Endometrial microvascular endothelial cells (primary cell): ENCODE measurements around the gene FARSA. TPM values are rescaled to one million over a fixed set of nuclear protein-coding genes. Genes with fewer than 3 reads are reported as not detected.
"Not testable (repeated sequence)": the region's sequence is repeated elsewhere in the genome, so short reads cannot be mapped to it uniquely, and the experiment has no call there.

Experiments
- in situ Hi-C: cut with HindIII; loops from 2 replicates; pipeline ENCODE4 v1.10.0; 2017; ENCODE audit warnings: low sequenced_read_pairs, low pct_unique_long_range_greater_than_20kb; ENCODE audit errors: inconsistent ontology term
- total RNA-seq: library from RNA; depleted of rRNA; stranded (reverse); fragments of >200 nt; gene quantifications from one replicate; pipeline ENCODE4 v1.2.3, GENCODE V29; 2015; ENCODE audit errors: inconsistent ontology term

The FARSA gene
- total RNA-seq, 1 donor from 2014 or later, result 91.9 TPM

DNA sequence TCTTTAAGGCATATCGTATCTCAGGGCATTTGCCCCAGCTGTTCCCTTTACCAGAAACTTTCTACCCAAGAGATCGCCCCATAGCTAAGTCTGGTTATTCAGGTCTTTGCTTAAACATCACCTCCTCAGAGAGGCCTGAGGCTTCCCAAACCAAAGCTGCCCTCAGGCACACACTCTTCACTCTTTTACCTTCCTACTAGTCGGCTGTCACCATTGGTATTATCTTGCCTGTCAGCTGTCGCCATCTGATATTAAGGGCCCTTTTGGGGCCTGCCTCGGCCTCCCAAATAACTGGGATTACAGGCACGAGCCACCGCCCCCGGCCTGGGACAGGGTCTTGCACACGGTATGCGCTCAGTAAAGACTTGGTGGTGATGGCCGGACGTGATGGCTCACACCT lies 22.5 kb upstream of the FARSA start:
- in situ Hi-C loops, result no loop called here

DNA sequence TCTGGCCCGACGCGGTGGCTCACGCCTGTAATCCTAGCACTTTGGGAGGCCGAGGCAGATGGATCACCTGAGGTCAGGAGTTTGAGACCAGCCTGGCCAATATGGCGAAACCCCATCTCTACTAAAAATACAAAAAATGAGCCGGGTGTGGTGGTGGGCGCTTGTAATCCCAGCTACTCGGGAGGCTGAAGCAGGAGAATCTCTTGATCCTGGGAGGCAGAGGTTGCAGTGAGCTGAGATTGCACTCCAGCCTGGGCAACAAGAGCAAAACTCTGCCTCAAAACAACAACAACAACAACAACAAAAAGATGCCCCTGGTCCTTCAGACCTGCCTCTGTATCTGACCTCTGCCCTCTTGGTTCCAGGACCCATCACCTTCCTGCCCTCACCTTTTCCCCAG lies 22.1 kb upstream of the FARSA start:
- in situ Hi-C loops, result not testable (repeated sequence)

DNA sequence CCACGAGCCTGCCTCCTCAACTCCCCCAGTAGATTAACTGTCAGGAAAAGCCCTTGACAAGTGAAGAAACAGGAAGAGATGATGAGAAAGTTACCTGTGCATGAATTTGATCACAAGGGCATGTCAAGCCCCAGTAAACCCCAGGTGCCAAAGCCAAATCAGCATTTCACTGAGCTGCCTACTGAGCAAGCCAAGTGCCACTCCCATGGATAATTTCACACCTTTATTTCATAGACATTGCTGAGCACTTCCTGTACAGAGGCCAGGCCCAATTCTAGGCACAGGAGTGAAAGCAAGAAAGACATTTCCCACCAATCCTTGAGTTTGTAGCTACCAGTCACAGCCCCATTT lies 21.1 kb upstream of the FARSA start:
- in situ Hi-C loops, result no loop called here

DNA sequence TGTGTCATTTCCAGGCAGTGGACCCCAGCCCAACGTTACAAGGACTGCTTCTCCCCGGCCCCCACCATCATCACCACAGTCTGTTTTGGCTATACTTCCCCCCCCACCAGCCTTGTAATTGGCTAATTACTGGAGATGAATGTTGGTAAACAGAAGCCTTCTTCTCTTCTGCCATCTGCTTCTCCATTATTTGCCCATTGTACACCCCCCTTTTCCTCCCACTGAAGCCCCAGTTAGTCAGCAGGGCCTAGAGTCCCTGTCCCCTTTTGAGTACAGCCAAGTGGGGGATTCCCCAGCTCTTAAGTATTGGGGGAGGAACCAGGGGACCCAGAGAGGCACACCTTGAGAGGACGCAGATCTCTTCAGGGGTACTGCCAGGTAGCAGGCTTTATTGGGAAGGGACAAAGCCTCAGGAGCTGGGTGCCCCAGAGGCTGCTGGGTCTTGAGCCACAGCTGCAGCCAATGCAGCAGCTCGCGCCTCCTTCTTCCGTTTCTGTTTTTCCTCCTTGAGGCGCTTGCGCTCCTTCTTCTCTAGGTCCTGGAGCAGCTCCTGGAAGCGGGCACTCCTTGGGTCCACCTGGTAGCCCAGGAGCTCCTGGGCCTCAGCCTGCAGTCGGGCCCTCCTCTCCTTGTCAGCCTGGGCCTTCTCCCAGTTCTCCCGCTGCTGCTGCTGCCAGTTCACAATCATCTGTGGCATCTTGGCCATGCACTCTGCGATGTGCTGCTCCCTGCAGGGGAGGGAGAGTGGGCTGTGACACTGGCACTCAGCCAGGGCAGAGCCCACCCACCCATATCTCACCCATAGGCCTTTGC lies 20.5 kb upstream of the FARSA start:
- in situ Hi-C loops, result no loop called here

DNA sequence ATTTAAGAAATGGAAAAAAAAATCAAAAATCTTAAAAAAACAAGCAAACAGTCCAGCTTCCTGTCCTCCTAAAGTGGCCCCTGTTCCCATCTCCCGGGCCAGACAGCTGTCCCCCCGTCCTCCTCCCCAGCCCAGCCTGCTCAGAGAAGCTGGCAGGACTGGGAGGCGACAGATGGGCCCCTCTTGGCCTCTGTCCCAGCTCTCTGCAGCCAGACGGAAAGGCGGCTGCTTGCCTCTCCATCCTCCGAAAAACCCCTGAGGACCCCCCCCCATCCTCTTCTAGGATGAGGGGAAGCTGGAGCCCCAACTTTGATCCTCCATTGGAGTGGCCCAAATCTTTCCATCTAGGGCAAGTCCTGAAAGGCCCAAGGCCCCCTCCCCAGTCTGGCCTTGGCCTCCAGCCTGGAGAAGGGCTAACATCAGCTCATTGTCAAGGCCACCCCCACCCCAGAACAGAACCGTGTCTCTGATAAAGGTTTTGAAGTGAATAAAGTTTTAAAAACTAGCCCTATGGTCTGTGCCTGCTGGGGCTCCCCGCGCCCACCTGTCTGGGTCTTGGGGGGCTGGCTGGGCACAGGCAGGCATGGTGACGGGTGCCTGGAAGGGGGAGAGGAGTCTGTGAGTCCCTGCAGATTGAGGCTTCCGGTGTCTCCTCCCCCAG lies 19.8 kb upstream of the FARSA start:
- in situ Hi-C loops, result no loop called here

DNA sequence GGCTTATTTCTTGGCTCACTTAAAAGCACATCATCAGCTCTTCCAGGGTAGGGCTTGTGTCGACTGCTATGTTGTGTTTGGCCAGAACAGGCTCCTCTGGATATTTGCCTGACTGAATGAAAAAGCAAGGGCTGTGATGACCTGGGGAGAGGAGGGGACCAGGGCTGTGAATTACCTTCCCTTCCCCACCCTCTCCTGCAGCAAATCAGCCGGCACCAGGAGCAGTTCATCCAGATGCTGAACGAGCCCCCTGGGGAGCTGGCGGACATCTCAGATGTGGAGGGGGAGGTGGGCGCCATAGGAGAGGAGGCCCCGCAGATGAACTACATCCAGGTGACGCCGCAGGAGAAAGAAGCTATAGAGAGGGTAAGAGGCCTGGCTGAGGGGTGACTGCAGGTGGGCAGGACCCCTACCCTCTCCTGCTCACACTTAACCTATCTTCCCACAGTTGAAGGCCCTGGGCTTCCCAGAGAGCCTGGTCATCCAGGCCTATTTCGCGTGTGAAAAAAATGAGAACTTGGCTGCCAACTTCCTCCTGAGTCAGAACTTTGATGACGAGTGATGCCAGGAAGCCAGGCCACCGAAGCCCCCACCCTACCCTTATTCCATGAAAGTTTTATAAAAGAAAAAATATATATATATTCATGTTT lies 19.1 kb upstream of the FARSA start:
- in situ Hi-C loops, result no loop called here

DNA sequence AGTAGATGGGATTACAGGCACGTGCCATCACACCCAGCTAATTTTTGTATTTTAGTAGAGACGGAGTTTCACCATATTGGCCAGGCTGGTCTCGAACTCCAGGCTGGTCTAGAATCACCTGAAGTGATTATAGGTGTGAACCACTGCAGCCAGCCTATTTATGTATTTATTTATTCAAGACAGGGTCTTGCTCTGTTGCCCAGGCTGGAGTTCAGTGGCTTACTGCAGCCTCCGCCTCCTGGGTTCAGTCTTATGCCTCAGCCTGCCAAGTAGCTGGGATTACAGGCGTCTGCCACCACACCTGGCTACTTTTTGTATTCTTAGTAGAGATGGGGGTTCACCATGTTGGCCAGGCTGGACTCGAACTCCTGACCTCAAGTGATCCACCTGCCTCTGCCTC lies 18.5 kb upstream of the FARSA start:
- in situ Hi-C loops, result not testable (repeated sequence)

DNA sequence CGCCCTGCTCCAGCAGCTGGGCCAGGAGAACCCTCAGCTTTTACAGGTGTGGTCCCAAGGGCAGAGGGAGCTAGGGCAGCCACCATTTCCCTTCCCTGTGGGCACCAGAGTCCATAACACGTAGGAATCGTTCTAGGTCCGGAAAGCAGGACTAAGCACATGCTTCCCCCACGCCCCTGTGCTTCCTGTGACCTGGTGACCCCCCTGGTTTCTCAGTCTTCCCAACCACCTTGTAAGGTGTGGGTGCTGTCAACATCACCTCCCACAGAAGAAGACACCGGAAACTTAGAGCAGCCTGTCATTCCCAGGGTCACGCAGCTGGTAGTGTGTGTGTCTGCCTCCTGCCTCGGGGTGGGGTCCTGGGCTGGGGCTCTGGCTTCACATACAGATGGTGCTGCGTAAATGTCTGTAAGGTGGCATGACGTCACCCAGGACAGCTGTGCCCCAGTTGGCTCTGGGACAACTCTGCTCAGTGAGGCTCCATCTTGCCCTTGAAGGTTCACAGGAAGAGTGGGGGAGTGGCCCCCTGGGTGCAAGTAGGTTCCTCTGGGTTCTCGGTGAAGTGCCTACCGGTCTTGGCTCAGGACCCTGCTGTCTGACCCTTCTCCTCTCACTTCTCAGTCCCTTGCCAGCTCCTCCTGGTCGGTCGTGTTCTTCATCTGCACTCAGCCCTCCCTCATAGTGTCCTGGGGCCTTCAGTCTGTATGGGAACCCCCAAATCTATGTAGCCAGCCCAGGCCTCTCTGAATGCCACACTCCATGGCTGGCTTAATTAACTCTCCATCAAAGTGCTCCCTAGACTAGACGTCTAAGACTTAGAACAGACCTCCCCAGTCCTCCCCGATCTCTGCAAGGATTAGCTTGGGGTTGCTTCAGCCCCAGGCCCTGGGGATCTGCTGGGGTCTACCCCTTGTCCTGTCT lies 16.1 kb upstream of the FARSA start:
- in situ Hi-C loops, result no loop called here

DNA sequence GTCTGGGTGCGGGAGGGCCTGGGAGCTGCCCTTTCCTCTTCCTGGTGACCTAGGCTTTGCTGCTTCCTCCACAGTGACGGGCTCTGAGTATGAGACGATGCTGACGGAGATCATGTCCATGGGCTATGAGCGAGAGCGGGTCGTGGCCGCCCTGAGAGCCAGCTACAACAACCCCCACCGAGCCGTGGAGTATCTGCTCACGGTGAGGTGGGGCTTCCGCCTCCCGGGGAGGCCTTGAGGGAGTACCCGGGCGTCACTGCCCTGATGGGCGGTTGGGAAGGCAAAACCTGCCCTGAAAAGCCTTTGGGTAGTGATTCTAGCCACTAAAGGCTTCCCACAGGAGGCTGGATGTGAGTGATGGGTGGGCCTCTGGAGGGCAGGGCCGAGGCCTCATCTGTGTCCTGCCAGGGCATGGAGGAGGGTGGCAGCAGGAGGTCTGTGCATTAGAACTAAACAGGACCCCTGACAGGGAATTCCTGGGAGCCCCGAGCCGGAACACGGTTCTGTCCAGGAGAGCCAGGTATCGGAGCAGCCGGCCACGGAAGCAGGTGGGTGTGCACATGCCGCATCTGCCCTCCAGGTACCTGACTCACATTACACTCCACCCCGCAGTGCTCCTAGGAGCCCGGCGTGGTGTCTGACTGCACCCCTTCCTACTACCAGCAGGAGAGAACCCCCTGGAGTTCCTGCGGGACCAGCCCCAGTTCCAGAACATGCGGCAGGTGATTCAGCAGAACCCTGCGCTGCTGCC lies 15.3 kb upstream of the FARSA start:
- in situ Hi-C loops, result no loop called here

DNA sequence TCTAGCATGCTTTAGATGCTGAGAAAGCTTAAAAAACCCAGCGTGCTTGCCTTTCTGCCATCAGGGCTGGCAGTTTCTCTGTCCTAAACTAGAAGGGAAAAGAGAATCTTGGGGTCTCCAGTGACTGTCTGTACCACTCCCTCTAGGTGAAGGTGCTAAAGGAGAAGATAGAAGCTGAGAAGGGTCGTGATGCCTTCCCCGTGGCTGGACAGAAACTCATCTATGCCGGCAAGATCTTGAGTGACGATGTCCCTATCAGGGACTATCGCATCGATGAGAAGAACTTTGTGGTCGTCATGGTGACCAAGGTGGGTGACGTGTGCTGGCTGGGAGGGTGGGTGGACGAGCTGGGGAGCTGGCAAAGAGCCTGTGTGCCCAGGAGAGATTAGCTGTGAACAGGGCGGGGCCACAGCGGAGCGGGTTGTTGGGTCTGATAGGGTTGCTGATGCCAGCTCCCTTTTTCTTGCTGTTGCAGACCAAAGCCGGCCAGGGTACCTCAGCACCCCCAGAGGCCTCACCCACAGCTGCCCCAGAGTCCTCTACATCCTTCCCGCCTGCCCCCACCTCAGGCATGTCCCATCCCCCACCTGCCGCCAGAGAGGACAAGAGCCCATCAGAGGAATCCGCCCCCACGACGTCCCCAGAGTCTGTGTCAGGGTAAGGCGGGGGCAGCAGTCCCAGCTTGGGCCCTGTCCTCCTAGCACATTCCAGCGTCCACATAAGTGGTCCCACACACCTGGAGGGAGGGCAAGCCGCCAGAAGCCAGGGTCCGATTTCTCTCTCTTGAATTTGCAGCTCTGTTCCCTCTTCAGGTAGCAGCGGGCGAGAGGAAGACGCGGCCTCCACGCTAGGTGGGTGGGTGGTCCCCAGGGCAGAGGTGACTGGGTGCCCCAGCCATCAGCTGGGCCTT lies 14.4 kb upstream of the FARSA start:
- in situ Hi-C loops, result no loop called here

DNA sequence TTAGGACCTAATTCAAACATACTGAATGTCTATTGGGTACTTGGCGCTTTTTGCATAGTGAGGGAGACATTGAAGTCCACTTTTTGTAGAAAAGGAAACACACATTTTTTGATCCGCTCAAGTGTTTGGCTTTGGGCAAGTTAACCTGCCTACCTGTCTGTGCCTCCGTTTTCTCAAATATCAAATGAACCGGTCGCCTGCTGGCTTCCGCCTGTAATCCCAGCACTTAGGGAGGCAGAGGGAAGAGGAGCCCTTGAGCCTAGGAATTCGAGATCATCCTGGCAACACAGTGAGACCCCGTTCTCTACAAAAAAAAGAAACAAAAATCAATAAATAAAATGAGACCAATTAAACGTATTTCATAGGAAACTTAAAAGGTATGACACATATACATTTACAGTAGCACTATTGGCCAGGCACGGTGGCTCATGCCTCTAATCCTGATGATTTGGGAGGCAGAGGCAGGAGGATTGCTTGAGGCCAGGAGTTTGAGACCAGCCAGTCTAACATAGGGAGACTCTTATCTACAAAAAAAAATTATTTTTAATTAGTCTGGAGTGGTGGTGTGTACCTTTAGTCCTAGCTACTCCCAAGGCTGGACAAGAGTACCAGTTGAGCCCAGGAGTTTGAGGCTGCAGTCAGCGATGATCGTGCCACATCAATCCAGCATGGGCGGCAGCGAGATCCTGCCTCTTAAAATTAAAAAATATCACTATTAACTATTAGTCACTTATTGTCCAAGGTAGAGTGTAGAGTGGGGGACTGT lies 13.4 kb upstream of the FARSA start:
- in situ Hi-C loops, result no loop called here

DNA sequence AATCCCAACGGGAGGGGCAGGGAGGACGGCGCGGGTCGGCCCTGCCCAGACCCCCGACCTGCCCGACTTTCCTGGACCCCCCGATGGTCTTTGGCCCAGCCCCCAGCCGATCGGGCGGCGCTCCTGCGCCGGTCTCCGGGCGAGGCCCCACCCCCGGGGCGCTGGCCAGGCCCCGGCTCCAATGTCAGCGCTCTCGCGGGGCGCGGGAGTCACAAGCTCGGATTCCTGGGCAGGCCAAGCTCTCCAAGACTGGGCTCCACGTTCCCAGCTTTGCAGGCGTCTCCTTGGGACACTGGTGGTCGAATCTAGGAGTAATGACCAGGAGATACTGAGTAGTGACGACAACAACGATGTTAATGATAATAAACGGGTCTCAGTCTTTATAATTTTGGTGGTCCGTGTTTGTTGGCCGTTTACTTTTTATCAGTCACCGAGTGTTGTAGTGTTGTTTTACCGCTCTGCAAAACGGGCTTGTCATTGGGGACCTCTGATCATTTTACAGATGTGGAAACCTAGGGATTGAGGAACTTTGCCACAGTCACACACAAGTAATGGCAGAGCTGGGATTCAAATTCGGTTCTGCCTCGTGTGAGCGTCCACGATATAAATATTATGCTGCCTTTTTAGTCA lies 12.7 kb upstream of the FARSA start:
- in situ Hi-C loops, result no loop called here

DNA sequence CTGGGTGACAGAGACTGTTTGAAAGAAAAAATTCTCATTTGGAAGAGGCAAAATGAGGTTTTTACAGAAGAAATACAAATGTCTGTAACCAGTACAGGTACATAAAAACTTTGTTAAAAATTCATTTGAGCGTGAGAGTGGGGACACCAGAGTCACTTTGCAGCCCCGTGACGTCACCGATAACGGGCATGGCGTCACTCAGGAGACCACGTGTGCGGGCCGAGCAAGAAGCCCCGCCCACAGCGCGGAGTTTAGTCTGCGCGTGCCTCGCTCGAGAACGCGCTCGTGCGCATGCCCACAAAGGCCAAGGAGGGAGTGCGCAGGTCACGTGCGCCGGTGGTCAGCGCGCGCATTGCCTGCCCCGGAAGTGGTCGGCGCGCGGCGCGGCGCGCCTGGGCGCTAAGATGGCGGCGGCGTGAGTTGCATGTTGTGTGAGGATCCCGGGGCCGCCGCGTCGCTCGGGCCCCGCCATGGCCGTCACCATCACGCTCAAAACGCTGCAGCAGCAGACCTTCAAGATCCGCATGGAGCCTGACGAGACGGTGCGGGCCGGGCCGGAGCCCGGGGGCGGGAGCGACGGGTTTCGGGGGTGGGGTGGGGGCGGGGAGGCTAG lies 12.1 kb upstream of the FARSA start, which contains the start of gene RAD23A:
TSS of gene RAD23A (plus strand) at position 384 of the 613 bp plus-strand sequence. CDS start at position 471, 87 bp downstream.
- in situ Hi-C loops, result no loop called here

DNA sequence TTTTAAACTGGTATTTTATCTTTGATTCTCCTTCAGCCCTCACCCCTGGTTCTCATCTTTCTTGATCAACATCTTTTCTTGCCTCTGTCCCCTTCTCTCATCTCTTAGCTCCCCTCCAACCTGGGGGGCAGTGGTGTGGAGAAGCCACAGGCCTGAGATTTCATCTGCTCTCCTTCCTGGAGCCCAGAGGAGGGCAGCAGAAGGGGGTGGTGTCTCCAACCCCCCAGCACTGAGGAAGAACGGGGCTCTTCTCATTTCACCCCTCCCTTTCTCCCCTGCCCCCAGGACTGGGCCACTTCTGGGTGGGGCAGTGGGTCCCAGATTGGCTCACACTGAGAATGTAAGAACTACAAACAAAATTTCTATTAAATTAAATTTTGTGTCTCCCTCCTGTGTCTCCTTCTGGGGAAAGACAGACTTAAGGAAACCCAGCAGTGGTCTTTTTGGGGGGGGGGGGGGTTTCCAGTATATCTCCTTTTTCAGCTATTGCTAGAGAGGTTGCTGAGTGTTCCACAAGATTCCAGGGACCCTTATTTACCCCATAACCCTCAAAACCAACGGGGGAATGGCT lies 10.7 kb upstream of the FARSA start:
- in situ Hi-C loops, result no loop called here

DNA sequence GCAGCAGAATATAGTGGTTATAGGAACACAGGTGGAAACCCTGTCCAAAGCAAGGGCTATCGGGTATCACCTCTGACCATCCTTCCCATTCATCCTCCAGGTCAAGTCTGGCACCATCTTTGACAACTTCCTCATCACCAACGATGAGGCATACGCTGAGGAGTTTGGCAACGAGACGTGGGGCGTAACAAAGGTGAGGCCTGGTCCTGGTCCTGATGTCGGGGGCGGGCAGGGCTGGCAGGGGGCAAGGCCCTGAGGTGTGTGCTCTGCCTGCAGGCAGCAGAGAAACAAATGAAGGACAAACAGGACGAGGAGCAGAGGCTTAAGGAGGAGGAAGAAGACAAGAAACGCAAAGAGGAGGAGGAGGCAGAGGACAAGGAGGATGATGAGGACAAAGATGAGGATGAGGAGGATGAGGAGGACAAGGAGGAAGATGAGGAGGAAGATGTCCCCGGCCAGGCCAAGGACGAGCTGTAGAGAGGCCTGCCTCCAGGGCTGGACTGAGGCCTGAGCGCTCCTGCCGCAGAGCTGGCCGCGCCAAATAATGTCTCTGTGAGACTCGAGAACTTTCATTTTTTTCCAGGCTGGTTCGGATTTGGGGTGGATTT lies 10.0 kb upstream of the FARSA start:
- in situ Hi-C loops, result no loop called here
